DND-41 (cell line): ENCODE results near the gene KCND3.

Experiments
- EZH2 ChIP-seq: IDR thresholded peaks from 3 replicates; pipeline ENCODE4 v1.6.1; 2012; ENCODE audit warnings: borderline replicate concordance, low read depth, mild to moderate bottlenecking, moderate library complexity, low read length, inconsistent platforms; ENCODE audit not compliant: severe bottlenecking
- TF ChIP-seq, protein P1 (sequence below): IDR thresholded peaks from 2 replicates; pipeline ENCODE4 v1.5.1; 2012; ENCODE audit warnings: borderline replicate concordance, low read length, moderate library complexity, mild to moderate bottlenecking; ENCODE audit not compliant: poor library complexity, severe bottlenecking; ENCODE audit errors: extremely low read depth

DNA sequence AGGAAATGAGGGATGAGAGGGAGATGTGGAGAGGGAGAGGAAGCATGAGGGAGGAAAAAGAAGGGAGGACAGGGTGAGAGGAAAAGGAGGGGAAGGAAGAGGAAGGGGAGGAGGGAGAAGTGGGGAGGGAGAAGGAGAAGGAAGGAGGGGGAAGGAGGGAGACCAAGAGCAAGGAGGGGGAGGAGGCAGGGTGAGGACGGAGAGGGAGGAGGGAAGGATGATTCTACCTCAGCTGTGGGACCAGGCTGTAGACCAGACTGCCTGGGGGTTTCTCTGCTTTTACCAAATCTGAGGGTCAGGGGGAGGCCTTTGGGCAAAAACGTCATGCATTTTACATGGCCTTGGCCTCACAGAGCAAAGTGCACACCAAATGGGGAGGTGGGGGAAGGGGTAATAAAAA is 94.5 kb downstream of the KCND3 start:
- TF ChIP-seq, protein P1, sequence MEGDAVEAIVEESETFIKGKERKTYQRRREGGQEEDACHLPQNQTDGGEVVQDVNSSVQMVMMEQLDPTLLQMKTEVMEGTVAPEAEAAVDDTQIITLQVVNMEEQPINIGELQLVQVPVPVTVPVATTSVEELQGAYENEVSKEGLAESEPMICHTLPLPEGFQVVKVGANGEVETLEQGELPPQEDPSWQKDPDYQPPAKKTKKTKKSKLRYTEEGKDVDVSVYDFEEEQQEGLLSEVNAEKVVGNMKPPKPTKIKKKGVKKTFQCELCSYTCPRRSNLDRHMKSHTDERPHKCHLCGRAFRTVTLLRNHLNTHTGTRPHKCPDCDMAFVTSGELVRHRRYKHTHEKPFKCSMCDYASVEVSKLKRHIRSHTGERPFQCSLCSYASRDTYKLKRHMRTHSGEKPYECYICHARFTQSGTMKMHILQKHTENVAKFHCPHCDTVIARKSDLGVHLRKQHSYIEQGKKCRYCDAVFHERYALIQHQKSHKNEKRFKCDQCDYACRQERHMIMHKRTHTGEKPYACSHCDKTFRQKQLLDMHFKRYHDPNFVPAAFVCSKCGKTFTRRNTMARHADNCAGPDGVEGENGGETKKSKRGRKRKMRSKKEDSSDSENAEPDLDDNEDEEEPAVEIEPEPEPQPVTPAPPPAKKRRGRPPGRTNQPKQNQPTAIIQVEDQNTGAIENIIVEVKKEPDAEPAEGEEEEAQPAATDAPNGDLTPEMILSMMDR, result no peak
- no peak for TF ChIP-seq EZH2
